Kidney (tissue), 14 donors: ENCODE results near the gene WNT7B. TPM values are rescaled to one million over a fixed set of nuclear protein-coding genes. Genes with fewer than 3 reads are reported as not detected.

ENCODE experiments used
- DNase-seq, 5 donors: peaks; one replicate each; pipeline ENCODE4 v3.0.0-alpha.2; 2013 to 2020
- FAIRE-seq: peaks from 2 replicates; lab custom pipeline; 2012; peaks lifted over from hg19 to GRCh38; lab: Jason Lieb, UNC
- H3K27ac ChIP-seq, 2 donors: one replicate each; pipeline ENCODE4 v1.7.0; 2013; ENCODE audit warnings: low read depth in 2 of 2, low read length in 2 of 2, inconsistent platforms in 1 of 2
- H3K27me3 ChIP-seq: one replicate; pipeline ENCODE4 v1.7.1; 2013; ENCODE audit warnings: low read length, inconsistent platforms; ENCODE audit not compliant: control insufficient read depth, insufficient read depth
- H3K36me3 ChIP-seq, 3 donors: one replicate each; pipeline versions ENCODE4 v1.7.0 to v1.7.1; 2013; ENCODE audit warnings: low read length in 3 of 3, control low read depth in 1 of 3, inconsistent platforms in 1 of 3; ENCODE audit not compliant: insufficient read depth in 3 of 3, control insufficient read depth in 2 of 3
- H3K4me1 ChIP-seq, 3 donors: one replicate each; pipeline versions ENCODE4 v1.7.0 to v1.7.1; 2013; ENCODE audit warnings: low read length in 3 of 3, inconsistent platforms in 1 of 3, low read depth in 1 of 3; ENCODE audit not compliant: control insufficient read depth in 2 of 3, insufficient read depth in 2 of 3
- H3K4me3 ChIP-seq, 3 donors: one replicate each; pipeline versions ENCODE4 v1.7.0 to v1.8.1; 2013; ENCODE audit warnings: low read length in 3 of 3, control low read depth in 1 of 3, inconsistent platforms in 1 of 3
- H3K9ac ChIP-seq, 3 donors: one replicate each; pipeline versions ENCODE4 v1.7.0 to v1.7.1; 2013; ENCODE audit warnings: low read length in 3 of 3, control low read depth in 1 of 3, inconsistent platforms in 1 of 3
- H3K9me3 ChIP-seq, 3 donors: one replicate each; pipeline versions ENCODE4 v1.7.0 to v1.7.1; 2013; ENCODE audit warnings: low read length in 3 of 3, control low read depth in 1 of 3, inconsistent platforms in 1 of 3; ENCODE audit not compliant: control insufficient read depth in 2 of 3, insufficient read depth in 1 of 3
- CTCF ChIP-seq: IDR thresholded peaks from 3 replicates; pipeline ENCODE4 v1.5.1; 2012; ENCODE audit warnings: mild to moderate bottlenecking, moderate library complexity, borderline replicate concordance; ENCODE audit not compliant: insufficient read depth; ENCODE audit errors: extremely low read depth
- intact Hi-C: fragments of 100-400 bp; cut with DNase I; formaldehyde crosslinking; loops from one replicate; pipeline ENCODE4 v1.11.1; 2022
- polyA plus RNA-seq: library from polyadenylated mRNA; stranded (reverse); fragments of 350-450 nt; fragmentation: Illumina TruSeq; extraction: RNeasy Lipid Tissue Mini Kit (QIAGEN cat#74804); gene quantifications from one replicate; pipeline ENCODE4 v1.2.3, GENCODE V29; 2014; ENCODE audit warnings: low read depth, low replicate concordance; ENCODE audit not compliant: insufficient read depth
- total RNA-seq: library from RNA; stranded (reverse); fragmentation: NEBNext Ultra II Directional; extraction: Animal tissue kit (Norgen Biotek cat#: 25700); gene quantifications from one replicate; pipeline ENCODE4 v1.2.1, GENCODE V29; 2021
- donor health status: control.
- donor health status: control.
- donor health status: control.
- donor health status: control.
- donor health status: control.
- donor health status: DM: yes; HTN: yes; CAD: no.
- donor health status: Normal renal cell carcinoma (clear cell type).

The WNT7B gene
- total and polyA plus RNA-seq, 2 donors from 2014 or later = 1.6 to 2.4 TPM

- Histone ChIP-seq H3K9me3 (no peaks in the 10 kb centered on the region), H3K27ac (no peak overlapping the region), H3K4me1 (no peaks in the 10 kb centered on the region), H3K36me3 (no peaks in the 10 kb centered on the region), H3K27me3 (no peaks in the 10 kb centered on the region), H3K4me3 (no peak overlapping the region), H3K9ac (no peak overlapping the region)
- FAIRE-seq (no peak), DNase-seq (no peak)
- TF ChIP-seq CTCF = no peak
- intact Hi-C loops = no loop called here
Measured at GRCh38 chr22:45923212-45923611, 53.8 kb downstream of the WNT7B start.

GRCh38 chr22:45922661-45923060 is 54.3 kb downstream of the WNT7B start:
- Histone ChIP-seq H3K27ac (no peak overlapping the region), H3K4me1 (no peaks in the 10 kb centered on the region), H3K4me3 (no peak overlapping the region), H3K36me3 (no peaks in the 10 kb centered on the region), H3K9me3 (no peaks in the 10 kb centered on the region), H3K27me3 (no peaks in the 10 kb centered on the region), H3K9ac (no peak overlapping the region)
- no peak for DNase-seq
- intact Hi-C loops = no loop called here
- no peak for FAIRE-seq
- no peak for TF ChIP-seq CTCF

GRCh38 chr22:45922256-45922655 is 54.7 kb downstream of the WNT7B start:
- Histone ChIP-seq H3K4me1 (no peaks in the 10 kb centered on the region), H3K27ac (no peak overlapping the region), H3K4me3 (no peak overlapping the region), H3K9me3 (no peaks in the 10 kb centered on the region), H3K27me3 (no peaks in the 10 kb centered on the region), H3K36me3 (no peaks in the 10 kb centered on the region), H3K9ac (no peak overlapping the region)
- intact Hi-C loops = no loop called here
- FAIRE-seq = no peak
- TF ChIP-seq CTCF = no peak
- DNase-seq = no peak
